IMR-90 (cell line): ENCODE data around the gene SLC2A6. TPM values are rescaled to one million over a fixed set of nuclear protein-coding genes. Genes with fewer than 3 reads are reported as not detected.

Experiments
- ATAC-seq: fragments of 200-7000 bp; cut with Tn5 transposase; 2 replicates; pipeline ENCODE4 v1.9.1; 2020; ENCODE audit warnings: low read depth, mild to moderate bottlenecking, moderate library complexity
- BruUV-seq: library from RNA; stranded (reverse); fragments of 400-500 nt; replicated peaks from 2 replicates; lab custom pipeline; 2021; lab: Mats Ljungman, UMichigan
- CTCF ChIA-PET: fragments of 300-600 bp; formaldehyde crosslinking; extraction: SDS; loops from one replicate; lab custom pipeline; 2021; ENCODE audit warnings: antibody characterized with exemption; lab: Yijun Ruan, JAX
- POLR2A ChIA-PET: fragments of 300-600 bp; sonication (Branson Sonifier 250); formaldehyde crosslinking; loops from one replicate; lab custom pipeline; 2022; ENCODE audit warnings: antibody characterized with exemption; ENCODE audit not compliant: unreplicated experiment; lab: Charles Lee
- DNase-seq: peaks from one replicate; pipeline ENCODE4 v3.0.0; 2013
- H2AFZ ChIP-seq: replicated peaks from 2 replicates; pipeline ENCODE3; 2013; ENCODE audit warnings: low read length, mild to moderate bottlenecking; ENCODE audit not compliant: poor library complexity
- H2AK5ac ChIP-seq: 2 replicates; pipeline ENCODE4 v1.6.1; 2013; ENCODE audit warnings: low read depth, low read length, inconsistent platforms
- H2AK9ac ChIP-seq: replicated peaks from 2 replicates; pipeline ENCODE3; 2013; ENCODE audit warnings: mild to moderate bottlenecking, low read depth, low read length, moderate library complexity; ENCODE audit not compliant: poor library complexity
- H2BK120ac ChIP-seq: 2 replicates; pipeline ENCODE4 v1.6.1; 2013; ENCODE audit warnings: low read depth, low read length, inconsistent platforms
- H2BK15ac ChIP-seq: 3 replicates; pipeline ENCODE4 v1.6.1; 2013; ENCODE audit warnings: low read depth, low read length, inconsistent platforms
- H2BK20ac ChIP-seq: 2 replicates; pipeline ENCODE4 v1.6.1; 2013; ENCODE audit warnings: low read depth, mild to moderate bottlenecking, inconsistent platforms, low read length, moderate library complexity
- H2BK5ac ChIP-seq: 2 replicates; pipeline ENCODE4 v1.6.1; 2013; ENCODE audit warnings: mild to moderate bottlenecking, low read depth, low read length, inconsistent platforms; ENCODE audit not compliant: poor library complexity, severe bottlenecking
- H3K14ac ChIP-seq: replicated peaks from 2 replicates; pipeline ENCODE4 v1.6.1; 2013; ENCODE audit warnings: low read depth, low read length, inconsistent platforms
- H3K18ac ChIP-seq: 2 replicates; pipeline ENCODE4 v1.6.1; 2013; ENCODE audit warnings: low read depth, low read length, control low read depth
- H3K23ac ChIP-seq: 2 replicates; pipeline ENCODE4 v1.6.1; 2013; ENCODE audit warnings: low read depth, low read length, inconsistent platforms
- H3K27ac ChIP-seq: 2 replicates; pipeline ENCODE4 v1.5.1; 2013; ENCODE audit warnings: mild to moderate bottlenecking, control low read depth, low read length; ENCODE audit not compliant: insufficient read depth
- H3K27me3 ChIP-seq: 2 replicates; pipeline ENCODE4 v1.6.1; 2013; ENCODE audit warnings: low read length; ENCODE audit not compliant: control insufficient read depth, insufficient read depth
- H3K36me3 ChIP-seq: 2 replicates; pipeline ENCODE4 v1.6.1; 2013; ENCODE audit warnings: low read length, mixed read lengths; ENCODE audit not compliant: control insufficient read depth, insufficient read depth
- H3K4ac ChIP-seq: 2 replicates; pipeline ENCODE4 v1.6.1; 2013; ENCODE audit warnings: low read depth, low read length, inconsistent platforms
- H3K4me1 ChIP-seq: 2 replicates; pipeline ENCODE4 v1.6.1; 2013; ENCODE audit warnings: low read length, mixed read lengths; ENCODE audit not compliant: control insufficient read depth, insufficient read depth
- H3K4me2 ChIP-seq: 2 replicates; pipeline ENCODE4 v1.6.1; 2013; ENCODE audit warnings: low read depth, mild to moderate bottlenecking, control low read depth, low read length, moderate library complexity
- H3K4me3 ChIP-seq: 2 replicates; pipeline ENCODE4 v1.5.1; 2013; ENCODE audit warnings: low read depth, mild to moderate bottlenecking, control low read depth, low read length, moderate library complexity; ENCODE audit not compliant: insufficient read depth
- H3K56ac ChIP-seq: 2 replicates; pipeline ENCODE4 v1.6.1; 2013; ENCODE audit warnings: low read length, inconsistent platforms; ENCODE audit not compliant: insufficient read depth; ENCODE audit errors: extremely low read depth
- H3K79me1 ChIP-seq, 2 experiments: 2 replicates each; pipeline ENCODE4 v1.6.1; 2013; ENCODE audit warnings: low read length in 2 of 2, inconsistent platforms in 1 of 2, low read depth in 1 of 2
- H3K9ac ChIP-seq: 2 replicates; pipeline ENCODE4 v1.6.1; 2013; ENCODE audit warnings: low read depth, low read length, control low read depth
- H3K9me1 ChIP-seq: 2 replicates; pipeline ENCODE4 v1.6.1; 2013; ENCODE audit warnings: low read length, inconsistent platforms; ENCODE audit not compliant: insufficient read depth
- H3K9me3 ChIP-seq: 2 replicates; pipeline ENCODE4 v1.6.1; 2013; ENCODE audit warnings: low read length; ENCODE audit not compliant: control insufficient read depth, insufficient read depth
- H4K20me1 ChIP-seq: 2 replicates; pipeline ENCODE4 v1.6.1; 2013; ENCODE audit warnings: low read length, inconsistent platforms; ENCODE audit not compliant: insufficient read depth
- H4K5ac ChIP-seq: 2 replicates; pipeline ENCODE4 v1.6.1; 2013; ENCODE audit warnings: mild to moderate bottlenecking, low read depth, low read length, control low read depth
- H4K8ac ChIP-seq, 2 experiments: 2 replicates each; pipeline ENCODE4 v1.6.1; 2013; ENCODE audit warnings: low read depth in 2 of 2, low read length in 2 of 2, control low read depth in 1 of 2, inconsistent platforms in 1 of 2
- H4K91ac ChIP-seq: 2 replicates; pipeline ENCODE4 v1.6.1; 2013; ENCODE audit warnings: low read depth, low read length, inconsistent platforms; ENCODE audit not compliant: insufficient read depth
- CHD1 ChIP-seq: IDR thresholded peaks from 2 replicates; pipeline ENCODE4 v1.6.1; 2012; ENCODE audit warnings: low read depth, low read length, improper control_type of control experiment
- CTCF ChIP-seq: conservative IDR thresholded peaks from 2 replicates; pipeline ENCODE4 v1.5.1; 2012; ENCODE audit warnings: mild to moderate bottlenecking, low read depth, low read length, improper control_type of control experiment
- RAD21 ChIP-seq: IDR thresholded peaks from 2 replicates; pipeline ENCODE4 v1.6.1; 2012; ENCODE audit warnings: low read length, improper control_type of control experiment
- WGBS, 2 experiments: methylation state at CpG; one replicate each; pipeline versions ENCODE4 v1.1.5 to v1.1.7; 2013; ENCODE audit warnings: missing lambda C conversion rate in 2 of 2; ENCODE audit not compliant: insufficient read length in 1 of 2; ENCODE audit errors: extremely low coverage in 2 of 2; 5-methylcytosine and 5-hydroxymethylcytosine counted together
- dilution Hi-C: fragments of 300-500 bp; cut with HindIII; formaldehyde crosslinking; loops from one replicate; pipeline ENCODE4 v1.14.3; 2018; ENCODE audit warnings: low sequenced_read_pairs; ENCODE audit not compliant: unreplicated experiment
- in situ Hi-C: fragments of 300-500 bp; cut with MboI; formaldehyde crosslinking; loops from 3 replicates; pipeline ENCODE4 v1.14.3; 2019; ENCODE audit warnings: low sequenced_read_pairs, inconsistent platforms, mixed read lengths
- intact Hi-C: fragments of 100-400 bp; cut with micrococcal nuclease; formaldehyde crosslinking; loops from 2 replicates; pipeline ENCODE4 v1.10.0; 2022
- polyA plus RNA-seq, 3 experiments: library from polyadenylated mRNA; depleted of rRNA; stranded (reverse); fragments of >200 nt; gene quantifications; 2 replicates each; pipeline ENCODE4 v1.2.3, GENCODE V29; 2012; ENCODE audit warnings: low replicate concordance in 1 of 3
- total RNA-seq: library from RNA; depleted of rRNA; stranded (reverse); fragments of >200 nt; gene quantifications from 2 replicates; pipeline ENCODE4 v1.2.3, GENCODE V29; 2012

The SLC2A6 gene
- total and polyA plus RNA-seq, 2 of the 4 experiments (the other 2 are of a cell fraction), result 2.9 to 8.5 TPM

- no peak for DNase-seq
- Histone ChIP-seq H2BK5ac (no peak overlapping the region), H3K18ac (no peak overlapping the region), H3K4me3 (no peak overlapping the region), H3K79me1 (no peaks in the 10 kb centered on the region), H4K91ac (no peak overlapping the region), H3K9me3 (peaks cover 11% of the 10 kb centered on the region), H3K9me1 (peaks cover 5% of the 10 kb centered on the region; the same call in 1 of the 2 replicates), H3K14ac (no peak overlapping the region), H2AK5ac (no peak overlapping the region), H4K20me1 (no peaks in the 10 kb centered on the region), H3K23ac (no peak overlapping the region), H3K4me1 (peaks cover 2% of the 10 kb centered on the region; the same call in 1 of the 2 replicates), H2AFZ (no peak overlapping the region), H3K56ac (no peak overlapping the region), H2BK15ac (no peak overlapping the region), H2BK120ac (no peak overlapping the region), H3K9ac (no peak overlapping the region), H3K4ac (no peak overlapping the region), H2BK20ac (no peak overlapping the region), H4K8ac (no peak overlapping the region), H3K27ac (no peak overlapping the region), H3K27me3 (peaks cover 58% of the 10 kb centered on the region), H3K4me2 (no peak overlapping the region), H2AK9ac (no peak overlapping the region), H3K36me3 (no peaks in the 10 kb centered on the region), H4K5ac (no peak overlapping the region)
- no peak for ATAC-seq
- POLR2A ChIA-PET, result no interaction called here
- intact Hi-C loops (no loop called here), dilution Hi-C loops (no loop called here), in situ Hi-C loops (loop anchor here (25.0 kb wide), 1 partner anchor 460 kb away; the partner anchor contains the start of gene GTF3C5)
- CTCF ChIA-PET, result no interaction called here
- 55% methylated on average over 8 of the region's 35 CpGs; no CpG with 5 or more reads in 1 of the 2 experiments for WGBS, 2 experiments
- no TSS peak for BruUV-seq
- TF ChIP-seq CHD1 (no peak), CTCF (no peak), RAD21 (no peak)
Measured at GRCh38 chr9:133496861-133497842, 18.3 kb upstream of the SLC2A6 start.
